Stimulated activated CD8-positive, alpha-beta memory T cell treated with anti-CD3 and anti-CD28 coated beads, Interleukin-4, amount 100 ng/mL, for 24 hours (primary cell): ENCODE measurements around the gene CADM3.
A peak's percentile ranks its signal among the peaks of the same experiment; 100 is the strongest.

ENCODE experiments used
- DNase-seq: peaks from one replicate; pipeline ENCODE4 v3.0.0-alpha.2; 2020; ENCODE audit warnings: low read depth

Gene CADM3

GRCh38 chr1:159207080-159207479 is 35.7 kb downstream of the CADM3 start:
- no peak for DNase-seq

GRCh38 chr1:159207774-159208173 is 36.4 kb downstream of the CADM3 start:
- no peak for DNase-seq

- no peak for DNase-seq
These were observed 36.9 kb downstream of the CADM3 start for GRCh38 chr1:159208175-159208825.

GRCh38 chr1:159209061-159209460 is 37.6 kb downstream of the CADM3 start:
- DNase-seq = no peak

- DNase-seq = peak; percentile 29
These were observed 40.1 kb downstream of the CADM3 start for GRCh38 chr1:159211331-159212136.

GRCh38 chr1:159212596-159212995 is 41.2 kb downstream of the CADM3 start:
- DNase-seq = no peak

- DNase-seq = peak; percentile 8
These were observed 42.8 kb downstream of the CADM3 start for GRCh38 chr1:159214149-159214760.

- no peak for DNase-seq
These were observed 47.5 kb downstream of the CADM3 start for GRCh38 chr1:159218649-159219636.

GRCh38 chr1:159222075-159222865 is 50.9 kb downstream of the CADM3 start:
- DNase-seq = no peak

GRCh38 chr1:159223004-159223403 is 51.6 kb downstream of the CADM3 start:
- no peak for DNase-seq

GRCh38 chr1:159228554-159228953 is 57.1 kb downstream of the CADM3 start:
- DNase-seq = no peak

GRCh38 chr1:159229260-159229885 is 58.0 kb downstream of the CADM3 start:
- no peak for DNase-seq

- DNase-seq = no peak
These were observed 58.5 kb downstream of the CADM3 start for GRCh38 chr1:159229896-159230295.

GRCh38 chr1:159239551-159240220 is 68.3 kb downstream of the CADM3 start:
- DNase-seq = no peak

GRCh38 chr1:159247266-159247665 is 75.9 kb downstream of the CADM3 start:
- DNase-seq = no peak

GRCh38 chr1:159248311-159248710 is 76.9 kb downstream of the CADM3 start:
- no peak for DNase-seq

GRCh38 chr1:159250638-159251216 is 79.3 kb downstream of the CADM3 start:
- DNase-seq = no peak
